Measurements from ENCODE around the gene TRMT13. TPM values are rescaled to one million over a fixed set of nuclear protein-coding genes. Genes with fewer than 3 reads are reported as not detected.
A peak's percentile ranks its signal among the peaks of the same experiment; 100 is the strongest.

Gene TRMT13
- total and polyA plus RNA-seq, 9 of the 15 experiments (the other 6 are each of a cell fraction or from before 2014, with no cell fraction given): 18.7 to 33.0 (median 28.9) TPM

DNA sequence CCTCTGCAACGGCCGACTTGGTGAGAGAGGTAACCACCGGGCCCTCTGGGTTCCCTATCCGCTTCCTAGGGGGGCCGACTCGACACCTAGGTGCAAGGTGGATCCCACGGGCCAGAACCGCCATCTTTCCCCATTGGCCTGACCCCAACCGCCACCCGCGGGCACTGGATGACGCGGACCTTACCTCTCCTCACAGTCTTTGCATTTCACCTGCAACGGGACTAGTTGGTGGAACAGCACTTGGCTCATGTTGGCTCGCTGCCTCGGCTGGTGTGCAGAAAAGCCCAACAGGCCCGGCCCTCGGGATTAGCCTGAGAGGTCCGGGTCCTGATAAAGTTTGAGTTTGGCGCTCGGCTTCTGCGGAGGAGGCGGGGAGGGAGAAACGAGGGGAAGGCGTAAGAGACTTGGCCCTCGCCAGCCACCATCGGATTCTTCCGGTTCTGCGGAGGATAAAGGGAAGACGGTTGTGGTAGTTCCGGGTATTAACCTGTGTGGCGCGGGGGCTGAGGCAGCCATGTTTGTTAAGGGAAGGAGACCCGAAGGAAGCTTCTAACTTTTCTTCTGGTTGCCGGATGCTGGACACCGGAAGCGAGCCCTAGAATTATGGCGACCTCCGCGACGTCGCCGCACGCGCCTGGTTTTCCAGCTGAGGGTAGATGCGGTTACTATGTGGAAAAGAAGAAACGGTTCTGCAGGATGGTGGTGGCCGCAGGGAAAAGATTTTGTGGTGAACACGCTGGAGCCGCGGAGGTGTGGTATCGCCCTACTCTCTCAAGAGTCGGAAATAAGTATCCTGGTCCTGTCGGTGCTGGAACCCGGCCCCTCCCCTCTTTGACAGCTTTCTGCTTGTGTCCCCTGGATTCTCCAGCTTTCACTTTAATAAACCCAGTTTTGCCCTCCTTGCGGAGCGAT is at the start of gene TRMT13, which contains the start of gene SASS6 (continued):
- TF ChIP-seq, protein P1, sequence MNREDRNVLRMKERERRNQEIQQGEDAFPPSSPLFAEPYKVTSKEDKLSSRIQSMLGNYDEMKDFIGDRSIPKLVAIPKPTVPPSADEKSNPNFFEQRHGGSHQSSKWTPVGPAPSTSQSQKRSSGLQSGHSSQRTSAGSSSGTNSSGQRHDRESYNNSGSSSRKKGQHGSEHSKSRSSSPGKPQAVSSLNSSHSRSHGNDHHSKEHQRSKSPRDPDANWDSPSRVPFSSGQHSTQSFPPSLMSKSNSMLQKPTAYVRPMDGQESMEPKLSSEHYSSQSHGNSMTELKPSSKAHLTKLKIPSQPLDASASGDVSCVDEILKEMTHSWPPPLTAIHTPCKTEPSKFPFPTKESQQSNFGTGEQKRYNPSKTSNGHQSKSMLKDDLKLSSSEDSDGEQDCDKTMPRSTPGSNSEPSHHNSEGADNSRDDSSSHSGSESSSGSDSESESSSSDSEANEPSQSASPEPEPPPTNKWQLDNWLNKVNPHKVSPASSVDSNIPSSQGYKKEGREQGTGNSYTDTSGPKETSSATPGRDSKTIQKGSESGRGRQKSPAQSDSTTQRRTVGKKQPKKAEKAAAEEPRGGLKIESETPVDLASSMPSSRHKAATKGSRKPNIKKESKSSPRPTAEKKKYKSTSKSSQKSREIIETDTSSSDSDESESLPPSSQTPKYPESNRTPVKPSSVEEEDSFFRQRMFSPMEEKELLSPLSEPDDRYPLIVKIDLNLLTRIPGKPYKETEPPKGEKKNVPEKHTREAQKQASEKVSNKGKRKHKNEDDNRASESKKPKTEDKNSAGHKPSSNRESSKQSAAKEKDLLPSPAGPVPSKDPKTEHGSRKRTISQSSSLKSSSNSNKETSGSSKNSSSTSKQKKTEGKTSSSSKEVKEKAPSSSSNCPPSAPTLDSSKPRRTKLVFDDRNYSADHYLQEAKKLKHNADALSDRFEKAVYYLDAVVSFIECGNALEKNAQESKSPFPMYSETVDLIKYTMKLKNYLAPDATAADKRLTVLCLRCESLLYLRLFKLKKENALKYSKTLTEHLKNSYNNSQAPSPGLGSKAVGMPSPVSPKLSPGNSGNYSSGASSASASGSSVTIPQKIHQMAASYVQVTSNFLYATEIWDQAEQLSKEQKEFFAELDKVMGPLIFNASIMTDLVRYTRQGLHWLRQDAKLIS (CRISPR knock-in tag; IDR thresholded peaks at IDR 0.05): no peak; the same call in 1 of the 2 replicates
- TF ChIP-seq FOXP1 (CRISPR knock-in tag; IDR thresholded peaks at IDR 0.05) (peak; percentile 70; the same call in 1 of the 2 replicates), ZNF197 (CRISPR knock-in tag; IDR thresholded peaks at IDR 0.05; ENCODE audit: low read depth) (no peak), RBM14 (IDR thresholded peaks at IDR 0.05; ENCODE audit: borderline replicate concordance, insufficient read depth, low read depth, low read length) (no peak), RCOR1 (IDR thresholded peaks at IDR 0.05; ENCODE audit: borderline replicate concordance in 1 of 2, low read depth in 2 of 2, low read length in 2 of 2) (peak; percentile 24 to 73; a peak in 3 of 4 replicates), ZNF184 (CRISPR knock-in tag; IDR thresholded peaks at IDR 0.05) (no peak), ZNF668 (CRISPR knock-in tag; IDR thresholded peaks at IDR 0.05) (no peak), SMARCC2 (IDR thresholded peaks at IDR 0.05; ENCODE audit: low read depth) (no peak), ILF3 (IDR thresholded peaks at IDR 0.05; ENCODE audit: borderline replicate concordance) (no peak), ILK (tag; IDR thresholded peaks at IDR 0.05; ENCODE audit: borderline replicate concordance, low read depth) (no peak)
- TF ChIP-seq, protein P2, sequence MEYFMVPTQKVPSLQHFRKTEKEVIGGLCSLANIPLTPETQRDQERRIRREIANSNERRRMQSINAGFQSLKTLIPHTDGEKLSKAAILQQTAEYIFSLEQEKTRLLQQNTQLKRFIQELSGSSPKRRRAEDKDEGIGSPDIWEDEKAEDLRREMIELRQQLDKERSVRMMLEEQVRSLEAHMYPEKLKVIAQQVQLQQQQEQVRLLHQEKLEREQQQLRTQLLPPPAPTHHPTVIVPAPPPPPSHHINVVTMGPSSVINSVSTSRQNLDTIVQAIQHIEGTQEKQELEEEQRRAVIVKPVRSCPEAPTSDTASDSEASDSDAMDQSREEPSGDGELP (CRISPR knock-in tag; IDR thresholded peaks at IDR 0.05; ENCODE audit: borderline replicate concordance): peak; percentile 97
- TF ChIP-seq, protein P3, sequence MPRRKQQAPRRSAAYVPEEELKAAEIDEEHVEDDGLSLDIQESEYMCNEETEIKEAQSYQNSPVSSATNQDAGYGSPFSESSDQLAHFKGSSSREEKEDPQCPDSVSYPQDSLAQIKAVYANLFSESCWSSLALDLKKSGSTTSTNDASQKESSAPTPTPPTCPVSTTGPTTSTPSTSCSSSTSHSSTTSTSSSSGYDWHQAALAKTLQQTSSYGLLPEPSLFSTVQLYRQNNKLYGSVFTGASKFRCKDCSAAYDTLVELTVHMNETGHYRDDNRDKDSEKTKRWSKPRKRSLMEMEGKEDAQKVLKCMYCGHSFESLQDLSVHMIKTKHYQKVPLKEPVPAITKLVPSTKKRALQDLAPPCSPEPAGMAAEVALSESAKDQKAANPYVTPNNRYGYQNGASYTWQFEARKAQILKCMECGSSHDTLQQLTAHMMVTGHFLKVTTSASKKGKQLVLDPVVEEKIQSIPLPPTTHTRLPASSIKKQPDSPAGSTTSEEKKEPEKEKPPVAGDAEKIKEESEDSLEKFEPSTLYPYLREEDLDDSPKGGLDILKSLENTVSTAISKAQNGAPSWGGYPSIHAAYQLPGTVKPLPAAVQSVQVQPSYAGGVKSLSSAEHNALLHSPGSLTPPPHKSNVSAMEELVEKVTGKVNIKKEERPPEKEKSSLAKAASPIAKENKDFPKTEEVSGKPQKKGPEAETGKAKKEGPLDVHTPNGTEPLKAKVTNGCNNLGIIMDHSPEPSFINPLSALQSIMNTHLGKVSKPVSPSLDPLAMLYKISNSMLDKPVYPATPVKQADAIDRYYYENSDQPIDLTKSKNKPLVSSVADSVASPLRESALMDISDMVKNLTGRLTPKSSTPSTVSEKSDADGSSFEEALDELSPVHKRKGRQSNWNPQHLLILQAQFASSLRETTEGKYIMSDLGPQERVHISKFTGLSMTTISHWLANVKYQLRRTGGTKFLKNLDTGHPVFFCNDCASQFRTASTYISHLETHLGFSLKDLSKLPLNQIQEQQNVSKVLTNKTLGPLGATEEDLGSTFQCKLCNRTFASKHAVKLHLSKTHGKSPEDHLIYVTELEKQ (CRISPR knock-in tag; IDR thresholded peaks at IDR 0.05): no peak
- TF ChIP-seq, protein P4, sequence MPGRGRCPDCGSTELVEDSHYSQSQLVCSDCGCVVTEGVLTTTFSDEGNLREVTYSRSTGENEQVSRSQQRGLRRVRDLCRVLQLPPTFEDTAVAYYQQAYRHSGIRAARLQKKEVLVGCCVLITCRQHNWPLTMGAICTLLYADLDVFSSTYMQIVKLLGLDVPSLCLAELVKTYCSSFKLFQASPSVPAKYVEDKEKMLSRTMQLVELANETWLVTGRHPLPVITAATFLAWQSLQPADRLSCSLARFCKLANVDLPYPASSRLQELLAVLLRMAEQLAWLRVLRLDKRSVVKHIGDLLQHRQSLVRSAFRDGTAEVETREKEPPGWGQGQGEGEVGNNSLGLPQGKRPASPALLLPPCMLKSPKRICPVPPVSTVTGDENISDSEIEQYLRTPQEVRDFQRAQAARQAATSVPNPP (IDR thresholded peaks at IDR 0.05; ENCODE audit: borderline replicate concordance, insufficient read depth, insufficient read length): no peak
- TF ChIP-seq, protein P5, sequence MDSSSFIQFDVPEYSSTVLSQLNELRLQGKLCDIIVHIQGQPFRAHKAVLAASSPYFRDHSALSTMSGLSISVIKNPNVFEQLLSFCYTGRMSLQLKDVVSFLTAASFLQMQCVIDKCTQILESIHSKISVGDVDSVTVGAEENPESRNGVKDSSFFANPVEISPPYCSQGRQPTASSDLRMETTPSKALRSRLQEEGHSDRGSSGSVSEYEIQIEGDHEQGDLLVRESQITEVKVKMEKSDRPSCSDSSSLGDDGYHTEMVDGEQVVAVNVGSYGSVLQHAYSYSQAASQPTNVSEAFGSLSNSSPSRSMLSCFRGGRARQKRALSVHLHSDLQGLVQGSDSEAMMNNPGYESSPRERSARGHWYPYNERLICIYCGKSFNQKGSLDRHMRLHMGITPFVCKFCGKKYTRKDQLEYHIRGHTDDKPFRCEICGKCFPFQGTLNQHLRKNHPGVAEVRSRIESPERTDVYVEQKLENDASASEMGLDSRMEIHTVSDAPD (CRISPR knock-in tag; IDR thresholded peaks at IDR 0.05): no peak

Data from K562 (cell line).